SHP77 treated with DMSO at 0.1 percent for 48 hours (cell line): ENCODE data around the gene DNAJB1.
A peak's percentile ranks its signal among the peaks of the same experiment; 100 is the strongest.
"Not testable (repeated sequence)": the region's sequence is repeated elsewhere in the genome, so short reads cannot be mapped to it uniquely, and the experiment has no call there.

Source experiments
- DNase-seq: peaks from one replicate; lab custom pipeline; 2025; lab: John Stamatoyannopoulos, UW

DNAJB1 gene

DNA sequence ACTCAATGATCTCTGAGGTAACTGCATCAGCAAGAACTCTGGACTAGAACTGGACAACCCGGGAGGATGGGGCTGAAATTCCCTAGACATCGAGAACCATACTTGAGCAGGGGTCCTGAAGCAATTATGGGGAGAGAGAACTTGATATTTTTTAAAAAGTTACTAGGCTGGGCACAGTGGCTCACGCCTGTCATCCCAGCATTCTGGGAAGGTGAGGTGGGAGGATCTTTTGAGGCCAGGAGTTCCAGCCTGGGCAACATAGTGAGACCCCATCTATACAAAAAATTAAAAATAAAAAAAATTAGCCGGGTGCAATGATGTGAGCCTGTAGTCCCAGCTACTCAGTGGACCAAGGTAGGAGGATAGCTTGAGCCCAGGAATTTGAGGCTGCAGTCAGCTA lies 2.3 kb upstream of the DNAJB1 start:
- no peak for DNase-seq

DNA sequence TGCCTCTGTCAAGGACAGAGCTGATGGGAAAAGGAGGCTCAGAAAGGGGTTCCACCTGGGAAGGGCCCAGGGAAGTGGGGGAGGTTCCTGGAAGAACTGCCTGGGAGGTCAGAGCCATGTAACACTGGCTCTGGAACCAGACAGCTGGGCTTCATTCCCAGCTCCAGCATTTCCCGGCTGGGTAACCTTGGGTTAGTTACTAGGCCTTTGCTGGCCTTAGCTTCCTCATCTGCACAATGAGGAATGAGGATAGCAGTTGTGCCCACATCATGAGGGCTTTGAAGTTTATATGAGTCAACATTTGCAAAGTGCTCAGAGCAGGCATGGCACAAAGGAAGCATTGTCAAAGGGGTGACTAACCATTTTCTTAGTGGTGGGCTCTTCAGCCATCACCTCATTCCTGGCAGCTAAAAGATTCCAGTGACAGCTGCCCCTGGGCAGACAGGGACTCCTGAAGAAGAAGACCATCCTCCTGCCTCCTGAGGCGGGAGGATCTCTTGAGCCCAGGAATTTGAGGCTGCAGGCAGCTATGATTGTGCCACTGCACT lies 1.7 kb upstream of the DNAJB1 start:
- DNase-seq, result no peak

DNA sequence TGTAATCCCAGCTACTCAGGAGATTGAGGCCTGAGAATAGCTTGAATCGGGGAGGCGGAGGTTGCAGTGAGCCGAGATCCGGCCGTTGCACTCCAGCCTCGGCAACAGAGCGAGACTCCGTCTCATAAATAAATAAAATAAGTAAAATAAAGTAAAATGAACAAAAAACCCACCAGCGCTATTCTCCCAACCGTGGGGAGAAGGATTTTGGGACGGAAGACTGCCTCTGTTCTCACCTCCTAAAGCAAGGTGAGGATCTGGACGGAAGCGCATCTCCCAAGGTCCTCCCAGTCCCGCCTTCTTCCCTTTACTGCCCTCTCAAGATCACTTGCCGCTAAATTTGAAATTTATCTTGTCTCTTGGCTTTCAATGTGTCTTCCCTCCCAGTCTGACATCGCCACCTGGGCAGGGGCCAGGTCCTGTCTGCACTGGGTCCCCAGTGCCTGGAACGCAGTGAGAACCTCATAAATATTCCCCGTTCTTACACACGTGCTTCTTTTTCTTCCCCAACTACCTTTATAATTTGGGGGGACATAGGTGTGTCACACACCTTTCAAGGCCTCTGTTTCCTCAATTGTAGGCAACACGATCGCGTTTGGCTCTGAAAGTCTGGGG lies 1.2 kb upstream of the DNAJB1 start:
- no peak for DNase-seq

DNA sequence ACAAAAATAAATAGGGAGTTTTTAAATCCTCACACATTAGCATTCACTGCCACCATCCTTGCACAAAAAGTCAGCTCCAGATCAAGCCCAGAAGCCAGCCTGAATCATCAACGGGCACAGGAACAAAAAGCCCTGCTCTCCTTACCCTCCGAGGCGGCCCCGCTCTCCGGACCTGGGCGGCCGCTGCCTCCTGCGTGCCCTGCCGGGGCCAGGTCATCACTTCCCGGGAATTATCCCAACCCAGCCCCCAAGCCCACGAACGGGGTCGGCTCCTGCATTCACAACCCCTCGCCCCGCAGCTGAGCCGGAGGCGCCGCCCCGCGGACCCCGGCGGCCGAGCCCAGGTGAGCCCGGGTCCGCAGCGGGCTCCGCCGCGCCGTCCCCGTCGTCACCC lies 754 bp downstream of the DNAJB1 start:
- DNase-seq, result no peak

DNA sequence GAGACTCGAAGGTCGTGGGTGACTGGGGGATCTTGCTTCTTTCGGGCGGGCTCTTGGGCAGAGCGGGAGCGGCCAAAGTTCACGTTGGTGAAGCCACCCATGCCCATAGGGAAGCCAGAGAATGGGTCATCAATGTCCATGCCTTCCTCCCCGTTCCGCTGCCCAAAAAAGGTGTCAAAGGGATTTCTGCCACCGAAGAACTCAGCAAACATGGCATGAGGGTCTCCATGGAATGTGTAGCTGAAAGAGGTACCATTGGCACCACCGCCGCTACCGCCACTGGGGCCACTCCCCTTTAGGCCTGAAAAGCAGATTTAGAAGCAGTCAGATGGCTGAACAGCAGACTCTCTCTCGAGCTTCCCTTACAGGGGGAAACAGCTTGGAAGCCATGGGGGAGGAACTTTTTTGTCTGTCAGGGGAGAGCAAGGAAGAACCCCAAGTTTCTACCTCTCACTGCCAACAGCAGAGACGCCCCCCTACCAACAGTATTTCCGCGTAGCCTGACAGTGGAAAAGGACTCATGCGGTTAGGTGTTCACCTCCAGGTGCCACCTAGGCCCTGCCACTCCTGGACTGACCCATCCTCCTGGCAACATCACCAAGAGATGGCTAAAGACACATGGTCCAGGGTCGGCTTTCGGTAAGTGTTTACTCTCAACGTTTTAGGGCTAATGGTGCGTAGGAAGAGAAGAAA lies 1.3 kb downstream of the DNAJB1 start:
- DNase-seq, result no peak

DNA sequence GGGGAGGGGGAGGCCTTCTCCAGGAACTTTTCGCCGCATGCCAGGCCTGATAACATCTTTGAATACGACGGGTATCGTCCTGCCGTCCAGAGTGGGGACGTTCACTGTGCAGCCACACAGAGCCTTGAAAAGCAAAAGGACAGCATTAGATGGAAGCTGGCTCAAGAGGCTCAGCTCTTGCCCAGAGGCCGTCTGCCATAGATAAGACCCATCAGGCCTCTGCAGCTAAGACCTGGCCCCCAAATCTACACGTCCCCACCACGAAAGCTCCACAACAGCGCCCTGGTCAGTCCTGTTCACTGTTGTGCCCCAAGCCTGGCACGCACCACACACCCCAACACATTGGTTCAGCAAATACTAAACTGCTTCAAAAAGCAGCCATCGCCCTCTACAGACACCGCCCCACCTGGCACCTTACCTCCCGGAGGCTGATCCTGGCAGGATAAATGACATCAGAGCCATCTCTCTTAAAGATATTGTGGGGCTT lies 2.1 kb downstream of the DNAJB1 start:
- DNase-seq, result no peak

DNA sequence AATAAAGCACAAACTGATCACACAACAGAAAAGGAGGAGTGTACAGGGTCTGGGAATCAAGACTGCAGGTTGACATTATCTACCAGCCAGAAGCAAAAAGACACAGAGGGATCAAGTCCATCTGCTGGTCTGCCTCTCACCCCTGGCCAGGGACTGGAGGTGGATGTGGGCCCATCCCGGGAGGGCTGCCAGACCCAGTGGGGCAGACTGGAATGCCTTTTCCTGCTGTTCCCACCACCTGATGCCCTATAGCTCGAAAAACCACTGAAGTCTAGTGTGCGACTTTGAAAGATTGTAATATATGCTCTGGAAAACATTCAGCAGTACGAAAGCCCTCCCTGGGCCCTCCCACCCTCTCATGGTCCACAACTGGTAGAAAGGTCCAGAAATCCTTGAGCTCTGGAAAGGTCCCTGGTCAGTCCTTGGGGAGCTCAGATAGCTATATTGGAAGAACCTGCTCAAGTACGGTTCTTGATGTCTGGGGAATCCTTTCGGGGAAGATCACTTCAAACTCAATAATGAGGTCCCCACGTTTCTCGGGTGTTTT lies 2.6 kb downstream of the DNAJB1 start:
- DNase-seq, result no peak

DNA sequence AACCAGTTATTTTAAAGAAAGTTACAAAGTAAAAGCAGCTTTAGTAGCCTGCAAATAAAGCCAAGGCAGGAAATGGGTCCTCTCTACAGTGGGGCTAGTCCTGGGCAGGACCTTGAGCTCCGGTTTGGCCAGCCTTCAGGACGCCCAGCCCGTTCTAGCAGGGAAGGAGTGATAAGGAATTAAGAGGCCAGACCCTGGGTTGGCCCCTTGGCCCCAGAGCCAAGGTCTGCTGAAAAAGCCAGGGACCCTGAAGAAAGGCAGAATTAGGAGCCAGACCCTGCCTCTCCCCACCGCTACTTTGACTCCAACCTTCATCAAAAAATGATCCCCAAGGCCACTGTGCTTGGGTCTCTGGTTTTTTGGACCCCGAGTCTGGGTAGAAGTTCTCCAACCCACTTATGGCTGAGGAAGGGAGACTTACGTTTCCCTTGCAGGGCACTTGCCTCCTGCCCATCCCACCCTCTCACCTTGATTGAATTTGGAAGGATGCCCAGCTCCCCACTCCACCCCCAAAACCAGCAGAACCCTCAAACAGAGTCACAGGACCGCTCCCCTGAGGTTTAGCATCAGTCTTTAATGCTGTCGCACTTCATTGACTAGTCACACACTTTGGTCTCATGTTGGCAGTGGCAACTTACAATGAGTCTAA lies 3.9 kb downstream of the DNAJB1 start:
- DNase-seq, result no peak

DNA sequence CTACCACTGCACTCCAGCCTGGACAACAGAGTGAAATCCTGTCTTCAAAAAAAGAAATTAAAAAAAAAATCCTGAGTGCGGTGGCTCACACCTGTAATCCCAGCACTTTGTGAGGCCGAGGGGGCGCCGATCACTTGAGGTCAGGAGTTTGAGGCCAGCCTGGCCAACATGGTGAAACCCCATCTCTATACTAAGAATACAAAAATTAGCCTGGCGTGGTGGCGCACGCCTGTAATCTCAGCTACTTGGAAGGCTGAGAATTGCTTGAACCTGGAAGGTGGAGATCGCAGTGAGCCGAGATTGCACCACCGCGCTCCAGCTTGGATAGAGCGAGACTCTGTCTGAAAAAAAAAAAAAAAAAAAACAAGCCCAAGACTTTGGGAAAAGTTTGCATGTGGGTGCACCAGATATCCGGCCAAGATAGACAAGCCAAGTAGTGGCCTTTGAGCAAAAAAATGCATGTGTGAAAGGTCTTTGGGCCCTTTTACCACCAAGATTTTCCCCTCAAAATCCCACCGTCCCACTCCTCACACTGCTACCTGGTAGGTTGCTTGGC lies 5.7 kb downstream of the DNAJB1 start:
- DNase-seq, result no peak

DNA sequence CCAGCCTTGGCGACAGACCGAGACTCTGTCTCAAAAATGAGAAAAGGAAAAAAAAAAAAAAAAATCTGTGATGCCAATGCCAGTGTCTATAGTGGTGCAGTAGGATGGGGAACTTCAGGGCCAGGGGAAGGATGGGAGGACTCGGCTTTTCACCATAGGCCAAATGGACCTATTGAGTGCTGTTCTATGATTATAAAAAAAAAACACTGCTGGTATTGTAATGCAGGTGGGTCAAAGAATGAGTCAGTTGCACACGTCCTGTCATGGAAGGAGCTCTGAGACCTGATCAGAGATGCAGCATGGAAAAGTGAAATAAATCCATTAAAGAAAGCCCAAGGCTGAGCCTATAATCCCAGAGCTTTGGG lies 7.0 kb downstream of the DNAJB1 start:
- no peak for DNase-seq

DNA sequence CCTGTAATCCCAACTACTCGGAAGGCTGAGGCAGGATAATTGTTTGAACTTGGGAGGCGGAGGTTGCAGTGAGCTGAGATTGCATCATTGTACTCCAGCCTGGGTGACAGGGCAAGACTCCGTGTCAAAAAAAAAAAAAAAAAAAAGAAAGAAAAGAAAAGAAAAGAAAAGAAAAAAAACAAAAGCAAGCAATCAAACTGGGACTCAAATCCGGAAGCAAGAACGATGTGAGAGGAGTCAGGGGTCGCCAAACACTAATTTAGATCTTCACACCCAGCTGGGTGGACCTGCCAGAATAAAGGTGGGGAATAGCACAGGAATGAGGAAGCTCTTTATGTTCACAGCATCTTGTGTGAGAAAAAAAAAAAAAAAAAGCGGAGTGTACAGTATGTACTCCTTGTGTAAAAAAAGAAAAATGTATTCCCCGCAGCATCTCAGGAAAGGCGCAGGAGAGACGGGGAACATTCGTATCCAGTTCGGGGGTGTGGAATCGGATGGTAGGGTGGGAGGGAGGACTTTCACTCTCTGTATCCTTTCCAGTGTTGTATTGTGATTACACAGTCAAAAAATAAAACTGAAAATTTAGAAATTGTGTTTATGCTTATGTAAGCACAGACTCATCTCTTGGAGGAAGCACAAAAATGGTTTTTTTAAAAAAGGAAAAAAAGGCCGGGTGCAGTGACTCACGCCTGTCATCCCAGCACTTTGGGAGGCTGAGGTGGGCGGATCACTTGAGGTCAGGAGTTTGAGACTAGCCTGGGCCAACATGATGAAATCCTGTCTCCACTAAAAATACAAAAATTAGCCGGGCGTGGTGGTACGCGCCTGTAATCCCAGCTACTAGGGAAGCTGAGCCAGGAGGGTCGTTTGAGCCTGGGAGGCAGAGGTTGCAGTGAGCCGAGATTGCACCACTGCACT lies 7.6 kb downstream of the DNAJB1 start:
- DNase-seq, result no peak

DNA sequence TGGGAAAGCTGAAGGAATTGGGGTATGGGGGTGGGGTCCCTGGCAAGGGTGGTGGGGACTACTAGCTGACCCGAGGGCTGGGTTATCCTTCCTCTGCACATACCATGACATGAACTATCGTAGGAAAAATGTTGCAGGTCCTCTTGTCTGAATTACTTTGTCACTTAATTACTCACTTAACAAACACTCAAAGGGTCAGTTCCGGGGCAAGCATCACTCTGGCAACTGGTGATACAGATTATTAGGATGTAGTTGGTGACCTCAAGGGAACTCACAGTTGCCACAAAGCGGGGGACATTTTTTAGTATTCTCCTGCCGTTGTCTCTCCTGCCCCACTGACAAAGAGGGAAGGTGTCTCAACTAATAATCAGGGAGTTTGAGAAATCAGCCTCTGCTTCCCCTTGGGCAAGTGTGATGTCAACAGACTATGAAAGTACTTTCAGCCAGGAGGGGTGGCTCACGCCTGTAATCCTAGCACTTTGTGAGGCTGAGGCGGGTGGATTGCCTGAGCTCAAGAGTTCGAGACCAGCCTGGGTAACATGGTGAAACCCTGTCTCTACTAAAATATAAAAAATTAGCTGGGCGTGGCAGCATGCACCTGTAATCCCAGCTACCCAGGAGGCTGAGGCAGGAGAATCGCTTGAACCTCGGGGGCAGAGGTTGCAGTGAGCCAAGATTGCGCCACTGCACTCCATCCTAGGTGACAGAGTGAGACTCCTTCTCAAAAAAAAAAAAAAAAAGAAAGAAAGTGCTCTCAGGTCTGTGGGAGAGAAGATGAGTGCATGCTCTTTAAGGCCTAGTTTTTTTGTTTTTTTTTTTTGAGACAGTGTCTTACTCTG lies 10.3 kb downstream of the DNAJB1 start:
- DNase-seq, result no peak

DNA sequence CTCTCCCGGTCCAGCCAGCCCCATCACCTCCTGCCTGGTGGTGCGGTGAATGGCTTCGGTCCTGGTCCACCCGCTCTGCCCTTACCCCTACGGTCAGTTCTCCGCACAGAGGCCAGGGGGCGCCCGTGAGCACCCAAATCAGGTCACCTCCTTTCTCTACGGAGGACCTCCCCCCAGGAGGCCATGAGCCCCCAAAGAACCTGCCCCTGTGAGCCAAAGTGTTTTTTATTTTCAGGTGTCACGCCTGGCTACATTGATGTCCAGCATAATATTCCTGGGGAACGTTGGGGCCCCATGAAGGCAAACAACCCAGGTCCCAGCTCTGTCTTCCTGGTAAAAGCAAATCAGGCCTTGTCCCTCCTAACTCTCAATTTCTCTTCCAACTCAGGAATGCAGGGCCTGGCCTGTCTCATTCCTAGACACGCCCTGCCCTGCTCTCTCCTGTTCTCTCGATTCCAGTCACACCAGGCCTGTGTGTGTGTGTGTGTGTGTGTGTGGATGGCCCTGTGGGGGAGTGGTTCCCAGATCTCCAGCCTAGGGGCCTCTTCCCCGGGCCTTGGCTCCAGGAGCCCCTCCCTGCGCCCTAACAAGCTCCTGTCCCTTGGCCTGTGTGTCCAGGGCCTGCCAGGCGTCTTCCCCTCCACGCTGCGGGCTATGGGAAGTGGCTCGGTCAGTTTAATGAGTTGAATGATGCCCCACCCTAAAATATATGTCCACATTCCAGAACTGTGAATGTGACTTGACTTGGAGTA lies 12.5 kb downstream of the DNAJB1 start:
- no peak for DNase-seq

DNA sequence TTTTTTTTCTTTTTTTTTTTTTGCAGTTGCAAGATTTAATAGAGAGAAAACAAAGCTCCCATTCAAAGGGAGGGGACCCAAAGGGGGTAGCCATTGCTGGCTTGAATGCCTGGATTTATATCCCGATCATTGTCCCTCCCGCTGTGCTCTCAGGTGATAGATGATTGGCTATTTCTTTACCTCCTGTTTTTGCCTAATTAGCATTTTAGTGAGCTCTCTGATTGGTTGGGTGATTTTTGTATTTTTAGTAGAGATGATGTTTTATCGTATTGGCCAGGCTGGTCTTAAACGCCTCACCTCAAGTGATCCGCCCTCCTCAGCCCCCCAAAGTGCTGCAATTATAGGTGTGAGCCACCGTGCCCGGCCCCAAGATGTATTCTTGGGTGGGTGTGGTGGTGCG lies 13.6 kb downstream of the DNAJB1 start:
- DNase-seq, result not testable (repeated sequence)

DNA sequence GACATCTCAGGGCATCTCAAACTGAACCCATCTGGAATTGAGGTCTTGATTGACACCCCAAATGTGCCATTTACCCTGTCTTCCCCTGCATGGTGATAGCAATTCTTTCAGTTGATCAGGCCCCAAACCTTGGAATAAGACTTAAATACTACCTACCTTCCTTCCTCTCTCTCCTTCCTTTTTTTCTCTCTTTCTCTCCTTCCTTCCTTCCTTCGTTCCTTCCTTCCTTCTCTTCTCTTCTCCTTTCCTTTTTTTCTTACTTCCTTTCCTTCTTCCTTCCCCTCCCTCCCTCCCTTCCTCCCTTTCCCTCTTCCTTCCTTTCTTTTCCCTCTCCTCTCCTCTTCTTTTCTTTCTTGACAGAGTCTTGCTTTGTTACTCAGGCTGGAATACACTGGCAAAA lies 14.9 kb downstream of the DNAJB1 start:
- no peak for DNase-seq

DNA sequence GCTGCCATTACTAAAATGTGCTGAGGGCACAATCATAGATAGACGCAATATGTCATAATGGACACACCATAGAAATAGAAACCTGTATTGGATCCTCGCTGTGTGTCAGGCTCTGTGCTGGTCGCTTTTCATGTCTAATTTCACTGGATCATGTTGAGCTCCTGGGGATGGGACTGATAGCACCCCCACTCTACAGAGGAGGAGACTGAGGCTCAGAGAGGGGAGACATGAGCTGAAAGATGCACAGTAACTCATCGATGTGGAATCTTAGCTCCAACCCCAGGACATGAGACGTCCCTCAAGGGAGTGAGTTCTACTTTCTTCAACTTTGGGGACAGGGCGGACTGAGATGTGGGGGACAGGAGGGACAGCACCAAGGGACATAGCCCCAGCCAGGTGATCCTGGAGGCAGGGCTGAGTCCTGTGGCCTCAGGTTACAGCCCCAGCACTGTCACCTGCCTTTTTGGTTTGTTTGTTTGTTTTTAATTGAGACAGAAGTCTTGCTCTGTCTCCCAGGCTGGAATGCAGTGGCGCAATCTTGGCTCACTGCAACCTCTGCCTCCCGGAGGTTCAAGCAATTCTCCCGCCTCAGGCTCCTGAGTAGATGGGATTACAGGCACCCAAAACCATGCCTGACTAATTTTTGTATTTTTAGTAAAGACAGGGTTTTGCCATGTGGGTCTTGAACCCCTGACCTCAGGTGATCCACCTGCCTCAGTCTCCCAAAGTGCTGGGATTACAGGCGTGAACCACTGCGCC lies 15.7 kb downstream of the DNAJB1 start:
- DNase-seq, result no peak

DNA sequence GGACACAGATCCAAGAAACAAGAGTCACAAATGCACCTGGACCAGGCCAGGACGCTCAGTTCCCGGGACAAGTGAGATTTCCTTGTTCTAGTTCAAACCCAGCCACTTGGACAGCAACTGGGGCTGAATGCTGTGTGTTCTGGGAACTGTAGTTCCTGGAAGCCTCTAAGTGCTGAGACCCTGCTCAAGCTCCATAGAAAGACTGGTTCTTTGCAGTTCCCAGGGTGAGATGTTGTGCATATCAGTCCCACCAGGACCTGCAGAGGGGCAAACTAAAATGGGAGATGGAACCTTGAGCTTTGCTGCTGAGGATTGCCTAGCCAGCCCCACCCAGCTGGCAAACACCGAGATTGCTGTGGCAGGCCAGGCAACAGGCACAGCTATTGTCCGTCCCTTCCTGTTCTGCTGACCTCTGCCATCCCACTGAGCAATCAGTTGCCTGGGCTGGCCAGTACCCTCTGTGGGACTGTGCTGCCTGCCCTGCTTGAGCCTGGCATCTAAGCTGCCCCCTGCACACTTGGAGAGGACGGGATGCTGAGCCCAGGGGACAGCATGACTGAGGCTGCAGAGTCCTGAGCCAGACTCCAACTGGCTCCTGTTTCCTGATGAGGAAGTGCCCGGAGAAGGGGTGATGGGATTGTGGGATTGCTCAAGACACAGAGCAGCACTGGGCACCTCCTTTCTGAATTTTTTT lies 20.8 kb downstream of the DNAJB1 start:
- peak; percentile 32 for DNase-seq

DNA sequence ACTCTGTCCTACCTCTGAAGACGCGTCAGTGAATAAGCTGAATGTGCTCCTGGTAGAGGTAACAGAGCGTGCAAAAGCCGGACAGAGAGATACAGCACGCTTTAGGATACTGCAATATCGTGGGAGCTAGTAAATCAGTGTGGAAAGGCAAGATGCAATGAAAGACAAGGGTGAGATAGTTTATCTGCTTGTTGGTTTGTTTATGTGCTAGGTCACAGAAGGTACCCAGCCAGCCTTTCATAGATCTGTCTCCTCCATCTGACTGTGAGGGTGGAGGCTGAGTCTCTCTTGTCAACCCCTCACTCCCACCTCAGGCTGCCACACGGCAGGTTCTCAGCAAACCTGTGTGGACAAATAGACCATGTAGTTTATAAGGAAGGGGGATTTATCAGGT lies 21.4 kb downstream of the DNAJB1 start:
- no peak for DNase-seq
